ENCODE measurements around the gene CTXND2.

CTXND2 gene

GRCh38 chr1:150957666-150958065, 70.7 kb downstream of the CTXND2 start:
- DNase-seq (ENCODE audit: extremely low read depth in 1 of 2, low read depth in 1 of 2): no peak

GRCh38 chr1:150960646-150961045, 73.7 kb downstream of the CTXND2 start:
- DNase-seq (ENCODE audit: extremely low read depth in 1 of 2, low read depth in 1 of 2): no peak

- DNase-seq (ENCODE audit: extremely low read depth in 1 of 2, low read depth in 1 of 2): no peak
These were observed 74.8 kb downstream of the CTXND2 start for GRCh38 chr1:150961756-150962155.
